Subcutaneous adipose tissue (tissue), 4 donors: ENCODE results near the gene HRK. TPM values are rescaled to one million over a fixed set of nuclear protein-coding genes. Genes with fewer than 3 reads are reported as not detected.

Experiments used
- total RNA-seq, 4 donors: library from RNA; depleted of rRNA; stranded (reverse); fragments of >200 nt; gene quantifications; one replicate each; pipeline ENCODE4 v1.1.0, GENCODE V29; 2016
- TF ChIP-seq, protein P1 (sequence below): fragments of 450-650 bp; IDR thresholded peaks from one replicate; pipeline ENCODE4 v1.5.1; 2016; ENCODE audit warnings: low read depth, mild to moderate bottlenecking, control low read depth, antibody characterized with exemption, moderate library complexity

Gene HRK
- total RNA-seq, 4 donors from 2014 or later: 0.17 to 0.22 TPM; not detected in 2

DNA sequence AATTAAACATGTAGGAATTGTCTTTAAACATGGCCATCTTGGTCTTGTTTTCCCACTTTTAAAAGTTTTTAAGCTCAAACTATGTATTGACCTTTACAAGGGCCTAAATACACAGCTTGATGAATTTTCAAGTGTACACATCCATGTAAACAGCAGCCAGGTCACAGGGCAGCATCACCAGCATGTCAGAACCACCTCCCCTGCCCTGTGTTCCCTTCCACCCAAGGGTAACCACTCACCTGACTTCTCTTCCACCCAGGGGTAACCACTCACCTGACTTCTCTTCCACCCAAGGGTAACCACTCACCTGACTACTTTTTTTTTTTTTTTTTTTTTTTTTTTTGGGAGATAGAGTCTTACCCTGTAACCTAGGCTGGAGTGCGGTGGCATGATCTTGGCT, 34.1 kb upstream of the HRK start:
- TF ChIP-seq, protein P1, sequence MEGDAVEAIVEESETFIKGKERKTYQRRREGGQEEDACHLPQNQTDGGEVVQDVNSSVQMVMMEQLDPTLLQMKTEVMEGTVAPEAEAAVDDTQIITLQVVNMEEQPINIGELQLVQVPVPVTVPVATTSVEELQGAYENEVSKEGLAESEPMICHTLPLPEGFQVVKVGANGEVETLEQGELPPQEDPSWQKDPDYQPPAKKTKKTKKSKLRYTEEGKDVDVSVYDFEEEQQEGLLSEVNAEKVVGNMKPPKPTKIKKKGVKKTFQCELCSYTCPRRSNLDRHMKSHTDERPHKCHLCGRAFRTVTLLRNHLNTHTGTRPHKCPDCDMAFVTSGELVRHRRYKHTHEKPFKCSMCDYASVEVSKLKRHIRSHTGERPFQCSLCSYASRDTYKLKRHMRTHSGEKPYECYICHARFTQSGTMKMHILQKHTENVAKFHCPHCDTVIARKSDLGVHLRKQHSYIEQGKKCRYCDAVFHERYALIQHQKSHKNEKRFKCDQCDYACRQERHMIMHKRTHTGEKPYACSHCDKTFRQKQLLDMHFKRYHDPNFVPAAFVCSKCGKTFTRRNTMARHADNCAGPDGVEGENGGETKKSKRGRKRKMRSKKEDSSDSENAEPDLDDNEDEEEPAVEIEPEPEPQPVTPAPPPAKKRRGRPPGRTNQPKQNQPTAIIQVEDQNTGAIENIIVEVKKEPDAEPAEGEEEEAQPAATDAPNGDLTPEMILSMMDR: no peak

DNA sequence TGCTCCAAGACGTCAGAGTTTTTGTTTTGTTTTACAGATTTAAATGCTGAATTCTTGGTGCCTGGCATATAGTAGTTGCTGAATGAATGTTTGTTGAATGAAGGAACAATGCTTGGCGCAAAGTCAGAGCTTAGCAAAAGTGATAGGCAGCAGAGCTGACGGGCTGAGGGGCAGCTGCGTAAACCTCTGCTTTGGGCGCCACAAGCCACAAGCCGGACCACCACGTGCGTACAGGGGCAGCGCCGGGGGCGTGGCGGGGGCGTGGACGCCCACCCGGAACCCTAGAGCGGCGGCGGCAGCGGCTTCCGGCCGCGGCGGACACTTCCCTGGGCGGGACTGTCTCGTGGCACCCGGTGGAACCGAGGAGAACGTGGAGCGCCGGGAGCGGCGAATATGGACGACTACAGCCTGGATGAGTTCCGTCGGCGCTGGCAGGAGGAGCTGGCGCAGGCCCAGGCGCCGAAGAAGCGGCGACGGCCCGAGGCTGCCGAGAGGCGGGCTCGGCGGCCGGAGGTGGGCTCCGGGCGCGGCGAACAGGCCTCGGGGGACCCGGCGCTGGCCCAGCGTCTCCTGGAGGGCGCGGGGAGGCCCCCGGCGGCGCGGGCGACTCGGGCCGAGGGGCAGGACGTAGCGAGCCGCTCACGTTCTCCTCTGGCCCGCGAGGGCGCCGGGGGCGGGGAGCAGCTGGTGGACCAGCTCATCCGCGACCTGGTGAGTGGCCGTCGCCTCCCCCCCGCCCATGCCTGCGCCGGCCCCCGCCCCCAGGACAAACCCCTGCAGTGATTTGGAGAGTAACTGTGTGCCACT, 29.6 kb upstream of the HRK start, which contains the start of gene FBXW8:
FBXW8 (plus strand) TSS at position 306 of the 807 bp plus-strand sequence; CDS start at position 394, 88 bp downstream.
- TF ChIP-seq, protein P1: no peak

DNA sequence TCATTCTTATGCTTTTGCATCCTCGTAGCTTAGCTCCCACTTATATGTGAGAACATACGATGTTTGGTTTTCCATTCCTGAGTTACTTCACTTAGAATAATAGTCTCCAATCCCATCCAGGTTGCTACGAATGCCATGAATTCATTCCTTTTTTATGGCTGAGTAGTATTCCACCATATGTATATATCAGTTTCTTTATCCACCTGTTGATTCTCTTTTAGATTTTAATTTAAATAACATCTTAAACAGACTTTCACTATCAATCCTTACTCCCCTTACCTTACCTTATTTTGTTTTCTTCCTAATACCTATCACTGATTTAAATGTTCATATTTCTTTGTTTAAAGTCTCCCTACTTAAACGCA, 29.0 kb upstream of the HRK start:
- TF ChIP-seq, protein P1: no peak

DNA sequence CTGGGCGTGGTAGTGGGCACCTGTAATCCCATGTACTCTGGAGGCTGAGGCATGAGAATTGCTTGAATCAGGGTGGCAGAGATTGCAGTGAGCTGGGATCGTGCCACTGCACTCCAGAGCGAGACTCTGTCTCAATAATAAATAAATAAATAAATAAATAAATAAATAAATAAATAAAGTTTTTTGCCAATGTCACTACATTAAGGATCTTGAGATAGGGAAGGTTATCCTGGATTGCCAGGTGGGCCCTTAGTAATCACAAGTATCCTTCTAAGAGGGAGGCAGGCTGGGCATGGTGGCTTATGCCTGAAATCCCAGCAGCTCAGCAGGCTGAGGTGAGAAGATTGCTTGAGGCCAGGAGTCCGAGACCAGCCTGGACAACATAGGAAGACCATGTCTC, 25.0 kb upstream of the HRK start:
- TF ChIP-seq, protein P1: no peak

DNA sequence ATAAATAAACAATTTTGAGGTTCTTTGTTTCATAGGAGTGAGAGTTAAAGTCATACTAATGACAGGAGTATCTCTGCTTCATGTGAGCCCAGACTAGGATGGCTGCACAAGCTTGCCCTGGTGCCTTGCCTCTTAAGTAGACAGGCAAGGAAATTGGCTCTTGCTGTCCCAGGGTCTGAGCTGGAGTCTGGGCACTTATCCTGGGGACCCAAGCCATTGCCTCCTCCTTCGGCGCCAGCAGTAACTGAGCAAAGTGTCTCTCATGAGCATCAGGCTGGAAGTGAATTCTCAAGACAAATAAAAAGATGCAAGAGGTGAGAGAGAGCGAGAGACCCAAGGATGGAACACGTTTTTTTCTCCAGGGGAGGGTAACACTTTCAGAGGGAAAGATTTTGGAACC, 22.6 kb upstream of the HRK start:
- TF ChIP-seq, protein P1: no peak

DNA sequence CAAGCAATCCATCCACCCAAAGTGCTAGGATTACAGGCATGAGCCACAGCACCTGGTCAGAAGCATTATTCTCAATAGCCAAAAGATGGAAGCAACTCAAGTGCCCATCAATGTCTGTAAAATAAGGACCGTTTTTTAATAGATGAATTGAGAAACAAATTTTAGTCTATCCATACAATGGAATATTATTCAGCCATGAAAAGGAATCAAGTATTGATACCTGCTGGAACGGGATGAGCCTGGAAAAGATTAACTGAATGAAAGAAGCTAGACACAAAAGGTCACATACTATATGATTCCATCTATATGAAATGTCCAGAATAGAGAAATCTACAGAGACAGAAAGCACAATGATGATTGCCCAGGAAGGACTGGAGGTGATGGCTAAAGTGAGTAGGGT, 20.4 kb upstream of the HRK start:
- TF ChIP-seq, protein P1: no peak

DNA sequence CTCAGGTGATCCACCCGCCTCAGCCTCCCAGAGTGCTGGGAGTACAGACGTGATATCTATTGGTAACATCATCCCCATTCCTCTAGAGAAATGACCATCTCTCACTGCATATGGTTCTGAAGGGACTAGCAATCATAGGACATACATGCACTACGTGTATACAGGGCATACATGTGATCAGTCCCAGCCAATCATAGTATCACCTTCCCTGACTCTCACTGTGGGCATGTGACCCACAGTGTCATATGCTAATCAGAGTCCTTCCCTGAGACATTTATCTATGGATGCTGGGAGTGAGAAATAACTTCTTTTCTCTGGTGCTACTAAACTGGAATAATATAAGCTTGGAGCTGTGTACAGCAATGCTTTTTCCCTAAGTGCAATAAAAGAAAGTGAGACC, 17.4 kb upstream of the HRK start:
- TF ChIP-seq, protein P1: no peak
